Measurements from ENCODE around the gene MTCP1. TPM values are rescaled to one million over a fixed set of nuclear protein-coding genes. Genes with fewer than 3 reads are reported as not detected.

MTCP1 gene
- total RNA-seq, 2 experiments from 2014 or later, result 17.0 to 18.9 TPM

DNA sequence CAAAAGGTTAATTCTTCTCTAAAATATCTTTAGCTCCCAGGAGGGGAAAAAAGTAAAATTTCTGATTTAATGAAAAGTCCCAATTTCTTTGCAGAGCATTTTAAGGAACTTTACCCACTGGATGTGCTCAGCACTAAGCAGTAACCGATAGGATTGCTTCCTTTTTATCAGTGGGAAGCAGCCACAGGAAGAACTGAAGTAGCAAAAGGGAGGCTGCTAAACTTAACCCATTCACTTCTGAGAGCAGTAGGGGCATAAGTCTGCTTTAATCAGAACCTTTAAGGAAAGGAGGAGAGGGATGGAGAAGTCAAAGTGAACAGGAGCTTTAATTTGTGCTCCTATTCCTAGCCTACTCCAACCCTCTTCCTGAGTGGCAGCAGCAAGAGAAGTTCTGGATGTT, 48.4 kb downstream of the MTCP1 start, which contains the start of gene F8:
Gene F8, minus strand, starts transcription at position 139 of the 400 bp plus-strand sequence. CDS start 171 bp downstream, outside the sequence.
- H3K36me3 ChIP-seq (ENCODE audit: insufficient read depth, low read length), result no peaks in the 10 kb centered on the region
- no peak for DNase-seq
- H3K27me3 ChIP-seq (ENCODE audit: control insufficient read depth in 1 of 2, insufficient read depth in 2 of 2, low read length in 2 of 2), result no peaks in the 10 kb centered on the region
- TF ChIP-seq, protein P1, sequence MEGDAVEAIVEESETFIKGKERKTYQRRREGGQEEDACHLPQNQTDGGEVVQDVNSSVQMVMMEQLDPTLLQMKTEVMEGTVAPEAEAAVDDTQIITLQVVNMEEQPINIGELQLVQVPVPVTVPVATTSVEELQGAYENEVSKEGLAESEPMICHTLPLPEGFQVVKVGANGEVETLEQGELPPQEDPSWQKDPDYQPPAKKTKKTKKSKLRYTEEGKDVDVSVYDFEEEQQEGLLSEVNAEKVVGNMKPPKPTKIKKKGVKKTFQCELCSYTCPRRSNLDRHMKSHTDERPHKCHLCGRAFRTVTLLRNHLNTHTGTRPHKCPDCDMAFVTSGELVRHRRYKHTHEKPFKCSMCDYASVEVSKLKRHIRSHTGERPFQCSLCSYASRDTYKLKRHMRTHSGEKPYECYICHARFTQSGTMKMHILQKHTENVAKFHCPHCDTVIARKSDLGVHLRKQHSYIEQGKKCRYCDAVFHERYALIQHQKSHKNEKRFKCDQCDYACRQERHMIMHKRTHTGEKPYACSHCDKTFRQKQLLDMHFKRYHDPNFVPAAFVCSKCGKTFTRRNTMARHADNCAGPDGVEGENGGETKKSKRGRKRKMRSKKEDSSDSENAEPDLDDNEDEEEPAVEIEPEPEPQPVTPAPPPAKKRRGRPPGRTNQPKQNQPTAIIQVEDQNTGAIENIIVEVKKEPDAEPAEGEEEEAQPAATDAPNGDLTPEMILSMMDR (IDR thresholded peaks at IDR 0.05), result no peak
- H3K9me3 Mint-ChIP-seq, result no peaks in the 10 kb centered on the region
- H3K27ac Mint-ChIP-seq, result no peak within 1 kb of the TSS
- ChIA-PET CTCF (no interaction called here), POLR2A (no interaction called here)
- H3K9me3 ChIP-seq (ENCODE audit: control insufficient read depth in 1 of 2, insufficient read depth in 1 of 2, low read length in 2 of 2), result no peaks in the 10 kb centered on the region
- no peaks in the 10 kb centered on the region for H3K27me3 Mint-ChIP-seq
- H3K4me1 ChIP-seq (ENCODE audit: insufficient read depth, low read length), result no peaks in the 10 kb centered on the region
- ATAC-seq (ENCODE audit: poor library complexity), result no peak
- peaks cover 8% of the 10 kb centered on the region for H3K36me3 Mint-ChIP-seq (ENCODE audit: low read depth)
- no peak within 1 kb of the TSS for H3K4me3 ChIP-seq (ENCODE audit: low read length)
- H3K27ac ChIP-seq (ENCODE audit: low read depth in 1 of 2, low read length in 2 of 2), result no peak within 1 kb of the TSS
- no peak within 1 kb of the TSS for H3K4me3 Mint-ChIP-seq
- peaks cover 9% of the 10 kb centered on the region for H3K4me1 Mint-ChIP-seq (ENCODE audit: low read depth)
- intact Hi-C loops (cut with DNase I, micrococcal nuclease), result loop anchor here in 1 of 2 experiments (5.0 kb wide), 1 partner anchor 35 kb away; no protein-coding TSS in a partner anchor

DNA sequence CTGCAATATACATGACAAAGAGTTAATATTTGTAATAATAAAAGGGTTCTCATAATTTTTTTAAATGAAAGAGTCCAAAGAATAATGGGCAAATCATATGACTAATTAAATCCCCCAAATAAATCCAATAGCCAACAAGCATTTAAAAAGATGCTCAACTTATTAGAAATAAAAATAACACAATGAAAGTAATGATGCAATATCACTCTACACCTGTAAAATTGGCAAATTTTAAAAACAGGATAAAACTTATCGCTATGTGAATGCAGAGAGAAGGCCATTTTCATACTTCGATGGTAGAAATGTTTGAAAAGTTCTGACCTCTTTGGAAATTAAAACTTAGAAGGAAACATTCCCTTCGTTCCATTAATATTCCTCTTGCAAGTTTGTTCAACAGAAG, 50.3 kb downstream of the MTCP1 start:
- Histone ChIP-seq H3K27me3 (ENCODE audit: control insufficient read depth in 1 of 2, insufficient read depth in 2 of 2, low read length in 2 of 2) (no peaks in the 10 kb centered on the region), H3K4me3 (ENCODE audit: low read length) (no peak overlapping the region), H3K9me3 (ENCODE audit: control insufficient read depth in 1 of 2, insufficient read depth in 1 of 2, low read length in 2 of 2) (no peaks in the 10 kb centered on the region), H3K4me1 (ENCODE audit: insufficient read depth, low read length) (no peaks in the 10 kb centered on the region), H3K36me3 (ENCODE audit: insufficient read depth, low read length) (no peaks in the 10 kb centered on the region), H3K27ac (ENCODE audit: low read depth in 1 of 2, low read length in 2 of 2) (no peak overlapping the region)
- intact Hi-C loops (cut with DNase I, micrococcal nuclease), result loop anchor here in 1 of 2 experiments (5.0 kb wide), 1 partner anchor 37 kb away; no protein-coding TSS in a partner anchor
- CTCF ChIA-PET, result no interaction called here
- TF ChIP-seq, protein P1 (IDR thresholded peaks at IDR 0.05), result no peak
- POLR2A ChIA-PET, result no interaction called here
- no peaks in the 10 kb centered on the region for H3K4me1 Mint-ChIP-seq (ENCODE audit: low read depth)
- H3K27ac Mint-ChIP-seq, result no peak overlapping the region
- no peaks in the 10 kb centered on the region for H3K9me3 Mint-ChIP-seq
- no peaks in the 10 kb centered on the region for H3K27me3 Mint-ChIP-seq
- ATAC-seq (ENCODE audit: poor library complexity), result no peak
- no peaks in the 10 kb centered on the region for H3K36me3 Mint-ChIP-seq (ENCODE audit: low read depth)
- H3K4me3 Mint-ChIP-seq, result no peak overlapping the region
- no peak for DNase-seq

Other genes starting within 250 kb of the MTCP1 start
- not detected for gene SMIM9, start 236.5 kb downstream of the MTCP1 start, total RNA-seq
- 1 to 10 TPM; 6.4 to 6.5 TPM for gene F8A1, start 184.8 kb downstream of the MTCP1 start, total RNA-seq
- under 1 TPM; 0.66 to 0.67 TPM for gene F8, start 48.4 kb downstream of the MTCP1 start, total RNA-seq
- gene FUNDC2, start 44.3 kb downstream of the MTCP1 start, total RNA-seq, result 10 to 100 TPM; 37.2 to 37.4 TPM
- gene CMC4, start within 50 bp of the MTCP1 start, total RNA-seq, result 1 to 10 TPM; 5.6 to 6.5 TPM
- gene BRCC3, start 372 bp upstream of the MTCP1 start, total RNA-seq, result 10 to 100 TPM; 12.6 to 12.8 TPM
- 1 to 10 TPM; 8.5 to 8.7 TPM for gene VBP1, start 145.3 kb upstream of the MTCP1 start, total RNA-seq
- 1 to 10 TPM; 5.6 to 5.7 TPM for gene RAB39B, start 193.4 kb upstream of the MTCP1 start, total RNA-seq